ENCODE data around the gene COL13A1.
A peak's percentile ranks its signal among the peaks of the same experiment; 100 is the strongest.

COL13A1 gene

DNA sequence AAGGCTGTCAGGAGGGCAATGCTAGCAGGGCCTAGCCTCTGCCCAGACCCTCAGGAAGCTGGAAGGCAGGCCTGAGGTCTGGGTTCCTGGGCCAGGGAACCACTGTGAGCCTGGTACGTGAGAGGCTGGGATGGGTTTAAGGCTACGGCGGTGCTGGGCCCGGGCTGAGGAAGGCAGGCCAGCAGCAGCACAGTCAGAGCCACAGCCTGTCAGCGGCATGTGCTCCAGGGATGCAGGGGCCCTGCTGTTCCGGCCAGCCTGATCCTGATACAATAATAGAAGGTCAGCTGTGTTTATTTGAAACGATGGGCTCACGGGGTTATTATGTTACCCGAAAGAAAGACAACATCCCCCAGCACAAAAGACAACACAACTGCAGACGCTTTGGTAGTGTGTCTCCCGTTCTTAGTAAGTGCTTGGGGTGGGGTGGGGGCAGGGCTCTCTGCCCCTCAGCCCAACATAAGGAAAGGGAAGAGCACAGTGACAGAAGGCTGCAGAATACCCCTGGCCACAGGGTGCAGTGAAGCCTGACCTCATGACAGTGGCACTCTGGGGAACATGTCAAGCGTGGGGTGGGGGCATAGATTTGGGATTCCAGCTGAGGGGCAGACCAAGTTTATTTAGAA, 95.0 kb downstream of the COL13A1 start:
- peak overlapping the region in 6 of 11 experiments; percentile 2 to 48 (median 27); a peak in 6 of 22 replicates for H3K27ac ChIP-seq
- H3K27me3 ChIP-seq = no peaks in the 10 kb centered on the region
- no peaks in the 10 kb centered on the region for H3K9me3 ChIP-seq (replicated peaks in 1 of 11)
- no peaks in the 10 kb centered on the region; a peak in 1 of 22 replicates for H4K20me1 ChIP-seq
- no peak overlapping the region for H3K4me3 ChIP-seq
- peaks cover 18 to 50% (median 32%) of the 10 kb centered on the region in 10 experiments for H3K4me1 ChIP-seq
- H3K9ac ChIP-seq = peak overlapping the region in 8 of 11 experiments; percentile 2 to 50 (median 36); a peak in 10 of 22 replicates
- TF ChIP-seq Cebpa-rat (IDR thresholded peaks at IDR 0.05) = no peak
- H3K36me3 ChIP-seq = no peaks in the 10 kb centered on the region
- H3K4me2 ChIP-seq = peak overlapping the region; percentile 30 to 90 (median 76)

DNA sequence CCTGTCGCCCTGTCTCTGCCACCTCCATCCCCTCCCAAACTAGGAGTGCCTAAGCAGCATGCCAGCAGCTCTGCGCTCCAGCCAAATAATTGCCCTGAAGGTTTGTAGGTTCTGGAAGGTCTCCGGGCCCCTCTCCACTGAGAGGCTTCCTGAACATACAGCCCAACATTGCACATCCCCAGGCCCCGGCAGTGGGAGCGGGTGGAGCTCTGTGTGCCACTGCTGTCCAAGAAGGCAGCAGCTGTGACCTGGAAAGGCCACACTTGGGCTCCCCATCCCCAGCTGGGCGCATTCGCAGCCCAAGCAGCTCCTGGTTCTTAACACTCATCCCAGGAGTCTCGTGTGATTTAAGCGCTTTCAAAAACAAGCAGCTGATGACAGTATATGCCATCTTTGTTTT, 95.7 kb downstream of the COL13A1 start:
- TF ChIP-seq Cebpa-rat (IDR thresholded peaks at IDR 0.05) = no peak
- Histone ChIP-seq H3K27me3 (no peaks in the 10 kb centered on the region), H3K4me3 (no peak overlapping the region), H3K9ac (no peak overlapping the region), H3K4me2 (peak overlapping the region in 9 of 11 experiments; percentile 61 to 90 (median 79); a peak in 18 of 22 replicates), H3K27ac (no peak overlapping the region), H3K4me1 (peaks cover 18 to 52% (median 32%) of the 10 kb centered on the region in 10 experiments), H4K20me1 (no peaks in the 10 kb centered on the region; a peak in 1 of 22 replicates), H3K9me3 (replicated peaks in 1 of 11) (no peaks in the 10 kb centered on the region), H3K36me3 (no peaks in the 10 kb centered on the region)

DNA sequence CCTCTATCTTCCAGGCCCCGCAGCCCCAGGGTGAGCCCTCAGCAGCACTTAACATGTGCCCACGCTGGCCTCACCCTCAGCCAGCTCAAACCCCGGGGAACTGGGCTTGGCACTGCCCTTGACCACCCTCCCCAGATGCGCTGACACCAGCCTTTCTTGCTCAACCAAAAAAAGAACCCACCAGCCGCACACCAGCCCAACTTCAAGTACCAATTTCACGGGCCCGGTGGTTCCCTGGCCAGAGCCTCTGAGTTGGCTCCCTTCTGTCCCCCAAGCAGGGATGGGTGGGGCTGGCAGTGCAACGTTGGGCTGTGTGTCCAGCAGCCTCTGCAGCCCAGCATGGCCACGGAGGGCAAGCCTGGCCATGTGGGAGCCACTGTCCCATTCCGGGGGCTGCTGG, 96.3 kb downstream of the COL13A1 start:
- no peaks in the 10 kb centered on the region for H3K9me3 ChIP-seq (replicated peaks in 1 of 11)
- no peaks in the 10 kb centered on the region for H3K36me3 ChIP-seq
- no peak for TF ChIP-seq Cebpa-rat (IDR thresholded peaks at IDR 0.05)
- H4K20me1 ChIP-seq = no peaks in the 10 kb centered on the region; a peak in 1 of 22 replicates
- H3K4me3 ChIP-seq = no peak overlapping the region
- H3K27me3 ChIP-seq = no peaks in the 10 kb centered on the region
- peaks cover 18 to 52% (median 32%) of the 10 kb centered on the region in 10 experiments for H3K4me1 ChIP-seq
- no peak overlapping the region for H3K9ac ChIP-seq
- H3K27ac ChIP-seq = no peak overlapping the region
- H3K4me2 ChIP-seq = peak overlapping the region in 8 of 11 experiments; percentile 73 to 90 (median 80); a peak in 13 of 22 replicates

DNA sequence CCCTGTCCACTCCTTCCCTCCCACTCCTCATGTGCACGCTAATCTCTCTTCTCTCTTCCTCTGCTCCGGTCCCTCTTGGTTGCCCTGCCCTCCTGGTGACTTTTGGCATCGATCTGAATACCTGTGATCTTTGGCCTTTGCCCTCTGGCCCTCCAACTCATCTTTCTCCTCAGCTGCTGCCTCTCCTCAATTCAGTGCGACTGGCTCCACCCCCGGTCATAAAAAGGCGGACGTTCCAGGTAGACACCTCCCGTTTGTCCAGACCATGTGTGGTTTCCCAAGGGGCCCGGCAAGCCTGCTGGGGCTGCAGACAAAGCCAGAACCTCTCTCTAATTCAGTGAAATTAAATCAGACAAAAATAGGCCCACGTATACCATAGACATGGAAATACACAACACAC, 96.8 kb downstream of the COL13A1 start:
- H3K27ac ChIP-seq = no peak overlapping the region
- peak overlapping the region in 5 of 11 experiments; percentile 76 to 90 (median 83); a peak in 4 of 22 replicates for H3K4me2 ChIP-seq
- H3K4me3 ChIP-seq = no peak overlapping the region
- no peaks in the 10 kb centered on the region; a peak in 1 of 22 replicates for H4K20me1 ChIP-seq
- peaks cover 18 to 52% (median 32%) of the 10 kb centered on the region in 10 experiments for H3K4me1 ChIP-seq
- H3K9me3 ChIP-seq (replicated peaks in 1 of 11) = no peaks in the 10 kb centered on the region
- no peak overlapping the region for H3K9ac ChIP-seq
- H3K36me3 ChIP-seq = no peaks in the 10 kb centered on the region
- no peak for TF ChIP-seq Cebpa-rat (IDR thresholded peaks at IDR 0.05)
- no peaks in the 10 kb centered on the region for H3K27me3 ChIP-seq

DNA sequence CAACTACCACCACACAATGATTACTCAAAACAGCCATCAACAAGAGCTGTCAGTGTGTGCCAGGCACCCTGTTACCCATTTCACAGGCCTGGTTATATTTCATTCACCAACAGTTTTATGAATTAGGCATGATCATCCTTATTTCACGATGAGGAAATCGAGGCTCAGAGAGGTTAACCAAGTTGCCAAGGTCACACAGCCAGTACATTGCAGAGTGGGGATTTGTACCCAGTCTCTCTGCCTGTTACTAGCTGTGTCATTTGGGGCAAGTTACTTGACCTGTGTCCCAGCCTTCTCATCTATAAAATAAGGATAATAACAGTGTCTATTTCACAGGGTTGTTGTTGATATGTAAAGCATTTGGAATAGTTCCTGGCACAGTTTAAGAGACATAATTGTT, 97.2 kb downstream of the COL13A1 start:
- no peaks in the 10 kb centered on the region for H3K27me3 ChIP-seq
- H3K9me3 ChIP-seq (replicated peaks in 1 of 11) = no peaks in the 10 kb centered on the region
- no peak overlapping the region for H3K9ac ChIP-seq
- no peak overlapping the region for H3K27ac ChIP-seq
- no peak for TF ChIP-seq Cebpa-rat (IDR thresholded peaks at IDR 0.05)
- H4K20me1 ChIP-seq = no peaks in the 10 kb centered on the region; a peak in 1 of 22 replicates
- H3K4me3 ChIP-seq = no peak overlapping the region
- H3K4me1 ChIP-seq = peaks cover 21 to 56% (median 36%) of the 10 kb centered on the region in 10 experiments
- H3K4me2 ChIP-seq = no peak overlapping the region
- no peaks in the 10 kb centered on the region for H3K36me3 ChIP-seq

DNA sequence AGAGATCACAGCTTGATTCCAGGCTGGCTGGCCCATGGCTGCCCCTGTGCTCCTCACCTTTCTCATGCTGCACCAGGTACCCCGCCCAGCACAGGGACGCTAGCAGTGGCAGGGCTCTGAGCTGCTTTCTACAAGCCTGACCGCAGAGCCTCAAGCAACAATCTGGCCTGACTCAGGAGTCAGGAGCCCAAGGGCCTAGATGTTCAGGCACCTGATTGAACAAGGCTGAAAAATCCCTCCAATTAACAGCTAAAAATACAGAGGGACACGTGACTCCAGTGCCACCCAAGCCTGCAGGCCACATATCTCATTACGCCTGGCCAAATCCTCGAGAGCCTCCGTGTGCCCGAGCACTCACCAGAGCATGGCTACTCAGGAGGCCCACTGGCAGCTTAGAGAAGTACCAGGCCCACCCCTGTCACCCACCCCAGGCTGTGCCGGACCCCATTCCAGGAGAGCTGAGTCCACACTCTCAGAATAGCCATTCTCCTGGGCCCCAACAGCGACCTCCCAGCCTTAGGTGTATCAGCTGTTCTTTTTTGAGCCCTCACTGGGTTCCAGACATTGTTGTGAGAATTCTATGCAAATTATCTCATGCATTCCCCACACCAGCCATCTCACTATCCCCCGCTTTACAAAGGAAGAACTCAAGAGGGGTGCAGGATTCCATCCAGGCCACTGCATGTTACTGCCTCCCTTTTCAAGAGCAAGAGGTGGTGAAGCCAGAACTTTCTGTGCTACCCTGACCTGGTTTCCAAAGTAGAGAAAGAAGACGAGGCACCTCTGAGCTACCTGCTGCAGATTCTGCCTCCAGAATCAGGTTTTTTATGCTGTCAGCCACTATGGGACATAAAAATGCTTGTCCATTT, 98.3 kb downstream of the COL13A1 start:
- TF ChIP-seq Cebpa-rat (IDR thresholded peaks at IDR 0.05) = no peak
- no peak overlapping the region for H3K4me3 ChIP-seq
- H4K20me1 ChIP-seq = no peaks in the 10 kb centered on the region; a peak in 1 of 22 replicates
- no peak overlapping the region for H3K9ac ChIP-seq
- H3K36me3 ChIP-seq = no peaks in the 10 kb centered on the region
- peaks cover 31 to 63% (median 45%) of the 10 kb centered on the region in 10 experiments for H3K4me1 ChIP-seq
- no peaks in the 10 kb centered on the region for H3K27me3 ChIP-seq
- H3K4me2 ChIP-seq = no peak overlapping the region
- H3K27ac ChIP-seq = no peak overlapping the region
- H3K9me3 ChIP-seq (replicated peaks in 1 of 11) = no peaks in the 10 kb centered on the region

DNA sequence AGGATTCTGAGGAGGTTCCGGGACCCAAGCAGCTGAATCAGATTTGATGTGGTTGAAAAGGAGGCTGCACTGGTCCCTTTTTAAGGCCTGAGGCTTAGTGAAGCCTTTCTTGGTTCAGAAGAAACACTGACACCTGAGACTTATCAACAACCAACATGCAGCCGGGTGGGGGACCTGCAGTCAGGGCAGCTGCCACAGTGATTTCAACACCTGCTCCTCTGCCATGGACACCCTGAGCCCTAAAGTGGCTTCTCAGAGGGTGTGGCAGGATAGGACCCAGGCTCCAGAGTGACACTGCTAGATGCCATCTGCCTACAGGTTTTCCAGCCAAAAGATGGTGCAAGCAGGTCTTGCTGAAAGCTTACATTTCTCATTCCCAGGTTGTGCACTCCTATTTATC, 99.3 kb downstream of the COL13A1 start:
- H3K4me1 ChIP-seq = peaks cover 22 to 56% (median 37%) of the 10 kb centered on the region in 10 experiments
- H3K4me2 ChIP-seq = peak overlapping the region in 1 of 11 experiments; percentile 4; a peak in 1 of 22 replicates
- H3K36me3 ChIP-seq = no peaks in the 10 kb centered on the region
- no peak overlapping the region for H3K9ac ChIP-seq
- no peaks in the 10 kb centered on the region for H3K27me3 ChIP-seq
- no peak for TF ChIP-seq Cebpa-rat (IDR thresholded peaks at IDR 0.05)
- H3K4me3 ChIP-seq = no peak overlapping the region
- no peak overlapping the region for H3K27ac ChIP-seq
- H4K20me1 ChIP-seq = no peaks in the 10 kb centered on the region; a peak in 1 of 22 replicates
- H3K9me3 ChIP-seq (replicated peaks in 1 of 11) = no peaks in the 10 kb centered on the region

DNA sequence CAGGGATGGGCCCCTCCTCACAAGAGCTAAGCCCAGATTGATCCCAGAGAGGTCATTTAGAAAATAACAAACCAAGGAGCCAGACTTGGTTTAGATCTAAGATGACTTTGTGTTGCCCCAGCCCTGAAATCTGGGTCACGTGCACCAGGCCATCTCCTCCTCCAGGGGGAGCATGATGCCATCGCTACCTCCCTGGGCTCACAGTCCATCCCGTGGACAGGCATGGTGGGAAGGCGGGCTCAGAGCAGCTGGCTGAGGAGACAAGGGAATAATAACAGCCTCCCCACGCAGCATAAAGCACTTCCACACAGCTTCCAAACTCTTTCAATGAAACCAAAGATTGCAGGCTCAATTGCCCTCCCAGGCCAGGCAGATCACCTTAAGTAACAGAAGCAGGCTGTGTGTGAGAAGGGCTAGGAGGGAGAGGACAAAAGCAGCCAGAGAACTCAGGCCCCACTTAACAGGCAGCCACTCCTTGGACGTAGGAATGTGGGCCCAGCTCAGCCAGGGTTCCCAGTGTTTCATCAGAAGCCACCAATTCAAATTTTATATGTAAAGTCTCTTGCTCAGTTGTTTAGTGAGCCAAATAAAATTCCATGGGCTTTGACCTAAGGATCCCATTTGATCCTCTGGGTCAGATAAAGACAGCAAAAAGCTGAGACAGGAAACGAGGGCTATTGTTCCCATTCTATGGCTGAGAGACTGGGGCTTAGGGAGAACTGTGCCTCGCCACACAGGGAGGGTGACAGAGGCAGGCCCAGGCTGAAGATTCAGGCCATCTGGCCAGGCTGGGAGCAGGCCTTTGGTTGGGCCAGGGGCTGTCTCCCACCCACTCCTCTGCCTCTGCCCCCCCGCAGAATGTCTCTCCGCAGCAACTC, 100.2 kb downstream of the COL13A1 start:
- H3K4me2 ChIP-seq = peak overlapping the region in 1 of 11 experiments; percentile 4; a peak in 1 of 22 replicates
- H3K9ac ChIP-seq = no peak overlapping the region
- H3K4me3 ChIP-seq = no peak overlapping the region
- H4K20me1 ChIP-seq = no peaks in the 10 kb centered on the region; a peak in 1 of 22 replicates
- H3K36me3 ChIP-seq = no peaks in the 10 kb centered on the region
- TF ChIP-seq Cebpa-rat (IDR thresholded peaks at IDR 0.05) = no peak
- no peaks in the 10 kb centered on the region for H3K27me3 ChIP-seq
- no peak overlapping the region for H3K27ac ChIP-seq
- H3K4me1 ChIP-seq = peaks cover 14 to 48% (median 29%) of the 10 kb centered on the region in 10 experiments
- H3K9me3 ChIP-seq (replicated peaks in 1 of 11) = no peaks in the 10 kb centered on the region
